HS-5 (cell line): ENCODE measurements around the gene LRRFIP2.

ENCODE experiments used
- DNase-seq: peaks from one replicate; pipeline ENCODE4 v3.0.0-alpha.2; 2012; ENCODE audit warnings: low read depth

Gene LRRFIP2

DNA sequence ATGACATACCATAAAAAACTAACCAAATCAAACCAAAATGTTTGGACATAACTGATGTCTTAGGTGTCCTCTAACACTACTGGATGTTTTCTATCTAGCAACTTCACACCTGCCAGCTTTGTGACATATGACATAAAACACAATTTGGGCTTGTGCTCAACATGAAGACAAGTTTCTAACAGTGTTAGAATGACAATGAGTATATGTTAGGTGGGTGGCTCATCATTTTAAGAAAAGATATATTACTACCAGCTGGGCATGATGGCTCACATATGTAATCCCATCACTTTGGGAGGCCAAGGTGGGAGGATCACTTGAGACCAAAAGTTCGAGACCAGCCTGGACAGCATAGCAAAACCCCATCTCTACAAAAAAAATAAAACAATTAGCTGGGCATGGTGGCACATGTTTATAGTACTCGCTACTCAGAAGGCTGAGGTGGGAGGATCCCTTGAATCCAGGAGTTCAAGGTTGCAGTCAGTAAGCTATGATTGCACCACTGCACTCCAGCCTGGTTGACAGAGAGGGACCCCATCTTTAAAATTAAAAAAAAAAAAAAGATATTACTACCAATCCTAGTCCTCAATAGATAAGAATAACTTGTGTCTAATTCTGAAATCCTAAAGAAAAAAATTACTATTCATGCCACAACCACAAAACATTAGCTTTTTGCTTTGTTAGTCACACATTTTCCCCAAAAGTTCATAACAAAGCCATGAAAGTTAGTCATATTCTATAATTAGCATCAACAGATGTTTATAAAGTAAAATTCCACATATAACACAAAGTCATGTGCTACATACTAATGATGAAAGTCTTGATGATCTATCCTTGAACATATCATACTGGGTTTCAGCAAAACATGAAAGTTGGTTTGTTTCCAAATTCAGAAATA is 59.9 kb downstream of the LRRFIP2 start:
- peak; percentile 84 for DNase-seq

DNA sequence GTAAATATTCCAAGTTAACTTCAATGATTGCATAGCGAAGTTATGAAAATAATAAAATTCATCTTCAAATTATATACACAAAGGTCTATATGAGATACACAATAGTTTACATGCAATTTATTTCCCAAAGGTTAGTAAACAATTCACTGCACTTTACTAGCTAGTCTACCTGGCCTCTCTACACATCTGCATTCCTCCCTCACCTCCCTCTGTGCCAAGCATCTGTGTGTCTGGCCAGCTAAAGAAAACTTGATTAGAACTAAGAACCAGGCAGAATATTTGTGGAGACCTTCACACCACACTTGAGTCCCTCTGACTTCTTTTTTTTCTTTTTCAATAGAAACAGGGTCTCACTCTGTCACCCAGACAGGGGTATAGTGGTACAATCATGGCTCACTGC is 61.4 kb downstream of the LRRFIP2 start:
- no peak for DNase-seq

DNA sequence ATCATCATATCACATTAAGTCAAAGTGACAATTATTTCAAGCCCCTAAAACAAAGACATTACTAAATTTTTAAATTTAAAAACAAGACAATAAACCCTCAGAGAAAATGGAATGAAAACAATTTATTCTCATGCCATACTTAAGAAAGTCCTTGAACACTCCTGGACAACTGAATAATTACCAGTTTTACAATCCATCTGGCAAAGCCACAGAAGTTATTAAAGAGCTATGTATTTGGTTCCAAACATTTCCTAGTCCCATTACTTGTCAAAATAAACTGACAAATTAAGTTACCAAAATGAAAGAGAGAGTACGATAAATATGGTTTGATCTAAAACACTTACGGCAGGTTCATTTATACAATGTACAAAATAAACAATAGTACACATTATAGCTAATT is 63.2 kb downstream of the LRRFIP2 start:
- DNase-seq, result no peak

DNA sequence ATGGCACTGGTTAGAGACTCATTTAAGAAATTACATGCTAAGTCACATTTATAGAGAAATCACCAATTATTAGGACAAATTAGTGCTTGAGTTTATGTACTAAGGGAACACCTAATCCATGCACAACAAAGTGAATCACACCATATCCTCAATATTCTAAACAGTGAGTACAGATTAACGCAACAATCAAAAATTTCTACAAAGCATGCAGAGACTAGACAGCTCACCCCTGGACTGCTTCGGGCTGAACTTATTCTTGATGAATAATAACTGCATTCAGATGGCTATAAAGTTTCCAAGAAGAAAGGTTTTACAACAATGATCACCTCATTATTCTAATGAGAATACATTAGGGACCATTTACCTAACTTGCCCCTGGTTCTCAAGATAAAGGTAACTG is 66.5 kb downstream of the LRRFIP2 start:
- DNase-seq, result no peak

DNA sequence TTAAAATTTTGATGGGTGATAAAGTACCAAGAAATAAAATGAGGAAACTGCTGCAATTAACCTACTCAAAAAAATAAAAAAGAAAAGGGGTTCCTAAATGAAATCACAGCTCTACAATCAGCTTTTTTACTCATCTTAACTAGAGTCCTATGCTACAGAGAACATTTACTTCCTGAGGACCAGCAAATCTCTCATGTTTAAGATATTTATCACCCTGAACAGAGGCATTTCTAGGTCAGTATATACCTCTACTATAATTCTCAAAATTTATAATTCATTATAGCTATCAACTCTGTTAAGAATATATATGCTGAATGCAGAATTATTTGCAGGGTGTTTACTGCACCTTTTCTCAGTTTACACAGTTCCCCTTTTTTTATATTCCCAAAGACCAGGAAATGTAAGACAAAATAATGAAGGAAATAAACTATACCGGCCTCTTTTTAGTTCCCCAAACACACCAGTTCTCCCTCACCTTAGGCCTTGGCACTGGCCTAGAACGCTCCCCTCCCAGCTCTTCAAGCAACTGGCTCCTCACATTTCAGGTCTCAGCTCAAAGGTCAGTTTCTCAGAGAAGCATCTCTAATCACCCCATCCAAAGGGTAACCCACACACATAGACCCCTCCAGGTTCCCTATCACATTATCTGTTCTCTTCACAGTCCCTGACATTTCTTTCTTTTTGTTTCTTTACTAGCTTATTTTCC is 71.1 kb downstream of the LRRFIP2 start:
- DNase-seq, result no peak

DNA sequence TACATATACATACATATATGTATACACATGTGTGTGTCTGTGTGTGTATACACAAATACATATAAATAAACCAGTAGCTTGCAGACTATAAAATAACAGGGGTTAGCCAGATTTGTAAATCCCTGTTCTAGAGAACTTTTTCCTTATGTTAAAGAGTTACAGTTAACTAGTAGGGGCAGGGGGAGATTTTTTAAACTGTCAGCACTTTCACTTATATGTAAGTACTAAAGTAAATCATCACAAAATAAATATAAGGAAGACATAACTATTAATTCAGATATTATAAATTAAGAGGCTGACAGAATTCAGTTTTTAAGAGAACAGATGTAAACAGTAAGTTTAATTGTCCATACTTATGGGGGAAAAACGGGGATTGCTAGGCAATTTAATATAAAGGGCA is 74.0 kb downstream of the LRRFIP2 start:
- no peak for DNase-seq

DNA sequence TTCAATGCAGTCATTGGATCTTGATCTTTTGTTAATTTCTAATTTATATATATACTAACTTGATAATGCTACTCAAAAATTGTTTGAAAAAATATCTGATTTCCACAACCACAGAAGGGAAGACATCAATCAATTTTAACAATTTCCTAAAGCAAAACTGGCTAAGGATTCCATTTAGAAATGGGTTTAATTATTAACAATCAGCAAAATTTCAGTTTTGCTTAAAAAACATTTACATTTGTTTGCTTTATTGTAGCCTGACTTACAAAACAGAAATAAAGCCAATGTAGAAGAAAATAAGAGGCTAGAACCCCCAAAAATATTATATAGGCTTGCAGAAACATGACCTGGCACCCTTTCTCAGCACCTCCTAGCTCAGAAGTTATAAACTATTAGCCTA is 74.9 kb downstream of the LRRFIP2 start:
- no peak for DNase-seq

DNA sequence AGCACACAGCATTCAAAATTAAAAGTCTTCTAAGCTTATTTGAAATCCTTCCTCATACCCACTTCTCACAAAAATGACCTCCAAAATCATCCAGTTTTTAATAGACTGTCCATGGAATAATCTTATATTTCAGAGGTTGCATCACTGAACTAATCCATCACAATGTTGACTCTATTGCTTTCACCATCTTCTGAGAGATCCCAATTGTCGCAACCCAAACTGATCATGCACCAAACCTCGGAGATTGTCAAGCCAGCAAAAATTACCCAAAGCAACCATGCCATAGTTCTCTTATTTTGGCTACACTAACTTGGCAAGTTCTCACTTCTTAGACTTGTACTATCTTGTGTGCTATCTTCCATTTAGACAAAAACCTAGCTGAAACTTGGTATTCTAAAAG is 75.5 kb downstream of the LRRFIP2 start:
- DNase-seq, result no peak

DNA sequence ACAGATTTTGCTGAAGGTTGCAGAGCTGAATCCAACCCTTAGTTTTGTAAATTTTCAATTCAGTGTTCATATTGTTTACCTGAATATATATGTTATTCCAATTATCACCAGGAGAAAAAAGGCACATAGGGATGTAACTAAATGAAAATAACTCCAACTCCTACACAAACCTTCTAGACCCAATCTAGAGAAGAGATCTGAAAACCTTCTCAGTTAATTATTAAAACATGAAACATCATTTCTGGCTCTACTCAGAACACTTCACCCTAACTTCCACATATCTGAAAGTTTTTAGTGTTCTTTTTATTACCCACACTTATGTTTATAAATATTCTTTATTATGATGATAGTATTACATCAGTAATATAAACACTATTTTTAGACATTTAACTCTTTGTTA is 76.6 kb downstream of the LRRFIP2 start:
- DNase-seq, result no peak

DNA sequence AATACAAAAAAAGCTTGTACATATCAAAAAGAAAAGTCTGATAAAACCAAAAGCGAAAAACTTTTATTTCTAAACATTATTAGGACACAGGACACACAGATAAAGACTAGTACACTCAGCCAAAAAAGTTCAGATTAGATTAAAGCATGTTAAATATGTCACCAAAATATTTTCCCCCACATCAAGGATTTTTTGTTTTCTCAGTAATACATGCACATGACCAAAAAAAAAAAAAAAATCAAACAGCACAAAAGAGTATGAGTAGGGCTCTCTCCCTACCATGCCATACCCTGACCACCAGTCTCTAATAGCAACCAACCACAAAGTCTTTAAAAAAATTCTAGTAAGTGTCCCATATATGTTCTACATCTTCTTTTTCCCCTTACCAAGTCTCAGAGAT is 77.4 kb downstream of the LRRFIP2 start:
- DNase-seq, result no peak

DNA sequence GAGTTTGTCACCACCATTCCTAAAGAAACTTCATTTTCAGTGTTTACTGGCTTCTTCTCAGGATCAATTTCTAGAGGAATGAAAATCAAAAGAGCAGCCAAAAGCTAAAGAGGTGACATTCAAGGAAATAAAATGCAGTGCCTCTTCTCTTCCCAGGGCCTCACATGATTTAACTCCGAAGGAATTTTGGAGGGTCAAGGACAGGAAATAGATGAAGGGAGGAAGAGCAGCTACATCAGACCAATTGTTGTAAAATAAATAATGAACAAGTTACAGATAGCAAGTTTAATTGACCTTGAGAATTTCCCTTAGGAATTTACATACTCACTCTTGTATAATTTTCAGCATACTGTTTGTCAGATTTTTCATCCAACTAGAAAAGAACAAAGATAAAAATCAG is 78.1 kb downstream of the LRRFIP2 start:
- peak; percentile 55 for DNase-seq

DNA sequence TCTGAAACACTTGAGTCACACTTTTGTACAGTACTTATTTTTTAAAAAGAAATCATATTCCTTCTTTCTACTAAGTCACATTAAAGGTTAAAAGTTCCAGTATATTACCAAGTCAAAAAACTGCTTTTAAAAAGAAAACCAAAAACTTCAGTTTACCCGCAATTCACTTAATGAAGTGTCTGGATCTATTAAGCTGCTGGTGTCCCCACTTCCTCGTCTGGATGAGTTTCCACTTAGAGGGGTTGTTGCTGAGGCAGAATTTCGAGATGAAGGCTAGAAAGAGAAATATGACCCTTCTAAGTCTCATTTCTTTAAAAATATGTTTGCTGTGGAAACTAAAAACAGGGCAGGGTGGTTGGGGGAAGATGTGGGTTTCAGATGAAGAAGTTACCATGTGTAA is 79.7 kb downstream of the LRRFIP2 start:
- no peak for DNase-seq

DNA sequence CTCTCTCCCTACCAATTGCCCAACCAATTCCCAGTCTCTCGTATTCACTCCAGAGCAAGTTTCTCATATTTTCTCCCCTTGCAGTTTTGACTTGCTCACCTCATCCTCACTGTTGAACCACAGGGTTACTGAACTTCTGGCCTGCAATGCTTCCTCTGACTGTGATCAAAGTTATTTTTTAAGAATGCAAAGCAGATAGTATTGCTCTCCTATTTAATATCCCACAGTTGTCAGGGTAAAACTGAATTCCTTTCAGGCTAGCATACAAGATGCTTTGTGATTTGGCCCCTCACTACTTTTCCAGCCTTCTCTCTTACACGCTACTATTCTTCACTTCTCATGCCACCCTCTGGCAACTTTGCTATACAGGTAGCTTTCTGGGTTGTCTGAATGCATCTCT is 80.9 kb downstream of the LRRFIP2 start:
- DNase-seq, result no peak

DNA sequence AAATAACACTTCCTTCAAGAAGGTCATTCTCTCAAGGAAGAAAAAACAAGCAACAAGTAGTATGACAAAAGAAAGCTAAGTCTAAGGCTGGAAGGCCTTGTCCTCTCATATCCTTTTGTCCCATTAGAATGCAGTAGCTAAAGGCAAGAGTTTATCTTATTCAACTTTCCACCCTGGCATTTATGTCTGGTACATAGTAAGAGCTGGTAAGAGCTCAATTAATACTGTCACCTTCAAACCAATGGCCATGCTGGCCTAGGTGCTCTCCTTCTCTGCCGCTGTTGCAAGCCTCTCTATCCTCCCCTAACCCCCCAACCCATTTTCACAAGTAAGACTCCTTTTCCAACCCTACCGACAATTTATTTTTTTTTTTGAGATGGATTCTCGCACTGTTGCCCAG is 81.9 kb downstream of the LRRFIP2 start:
- no peak for DNase-seq

DNA sequence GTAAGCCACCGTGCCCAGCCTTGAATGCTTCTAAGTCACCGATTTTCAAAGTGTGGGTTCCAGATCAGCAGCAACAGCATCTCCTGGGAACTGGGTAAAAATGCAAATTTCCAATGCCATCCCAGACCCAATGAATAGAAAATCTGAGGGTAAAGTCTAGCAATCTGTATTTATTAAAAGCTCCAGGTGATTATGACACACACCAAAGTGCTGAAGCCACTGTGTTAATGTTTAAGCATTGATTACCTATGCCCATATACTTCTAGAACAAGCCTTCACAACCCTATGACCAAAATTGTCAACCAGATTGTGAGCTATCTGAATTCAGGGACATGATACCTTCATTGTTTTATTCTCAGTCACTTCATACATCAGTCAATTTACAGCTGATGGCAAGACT is 86.5 kb downstream of the LRRFIP2 start:
- no peak for DNase-seq

DNA sequence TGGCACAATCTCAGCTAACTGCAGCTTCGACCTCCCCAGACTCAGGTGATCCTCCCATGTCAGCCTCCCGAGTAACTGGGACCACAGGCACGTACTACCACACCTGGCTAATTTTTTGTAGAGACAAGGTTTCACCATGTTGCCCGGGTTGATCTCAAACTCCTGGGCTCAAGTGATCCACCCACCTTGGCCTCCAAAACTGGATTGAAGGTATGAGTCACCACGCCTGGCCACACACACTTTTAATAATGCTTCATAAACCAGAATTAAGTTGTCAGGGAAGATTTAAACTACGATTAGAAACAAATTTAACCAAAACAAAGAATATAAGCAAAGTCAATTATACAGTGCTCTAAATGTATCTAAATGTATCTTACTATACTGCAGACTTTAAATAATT is 87.5 kb downstream of the LRRFIP2 start:
- no peak for DNase-seq

DNA sequence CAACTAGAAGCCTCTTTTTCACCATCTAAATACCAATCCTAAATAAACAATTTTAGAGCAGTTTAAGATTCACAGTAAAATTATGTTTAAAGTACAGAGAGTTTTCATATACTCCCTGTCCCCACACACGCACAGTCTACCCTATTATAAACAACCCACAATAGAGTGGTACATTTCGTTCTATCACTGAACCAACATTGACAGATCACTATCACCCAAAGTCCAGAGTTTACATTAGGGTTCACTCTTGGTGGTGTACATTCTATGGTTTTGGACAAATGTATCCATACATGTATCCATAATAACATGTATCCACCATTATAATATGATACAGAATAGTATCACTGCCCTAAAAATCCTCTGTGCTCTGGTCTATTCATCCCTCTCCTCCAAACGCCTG is 92.1 kb downstream of the LRRFIP2 start:
- no peak for DNase-seq

DNA sequence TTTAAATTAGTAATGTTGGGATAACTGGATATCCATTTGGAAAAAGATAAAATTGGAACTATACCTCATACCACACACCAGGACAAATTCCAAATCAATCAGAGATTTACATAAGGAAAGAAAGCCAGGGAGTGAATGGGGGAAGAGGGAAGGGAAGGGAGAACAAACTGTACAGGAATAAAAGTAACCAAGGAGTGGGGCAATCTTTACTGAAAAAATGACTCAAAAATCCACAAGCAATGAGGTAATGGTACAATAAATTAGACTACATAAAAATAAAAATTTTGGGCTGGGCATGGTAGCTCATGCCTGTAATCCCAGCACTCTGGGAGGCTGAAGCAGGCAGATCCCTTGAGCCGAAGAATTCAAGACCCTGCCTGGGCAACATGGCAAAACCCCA is 98.4 kb downstream of the LRRFIP2 start:
- no peak for DNase-seq

DNA sequence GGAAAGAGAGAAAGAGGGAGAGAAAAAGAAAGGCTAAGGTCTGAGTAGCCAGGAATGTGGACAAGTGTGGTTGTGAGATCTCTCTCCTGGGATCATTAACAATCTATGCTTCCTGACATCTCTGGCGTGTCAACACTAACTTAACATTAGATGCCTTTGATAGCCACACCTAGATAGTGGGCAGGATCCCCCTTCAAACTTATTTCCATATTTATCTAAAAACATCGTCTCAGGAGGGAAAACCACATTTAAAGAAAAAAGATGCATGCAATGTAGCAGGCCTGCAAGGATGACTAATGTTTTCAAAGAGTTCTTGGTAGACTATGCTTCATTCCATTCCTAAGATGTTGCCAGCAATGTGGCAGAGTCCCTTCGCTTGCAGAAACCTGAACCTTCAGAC is 100.2 kb downstream of the LRRFIP2 start:
- DNase-seq, result no peak

DNA sequence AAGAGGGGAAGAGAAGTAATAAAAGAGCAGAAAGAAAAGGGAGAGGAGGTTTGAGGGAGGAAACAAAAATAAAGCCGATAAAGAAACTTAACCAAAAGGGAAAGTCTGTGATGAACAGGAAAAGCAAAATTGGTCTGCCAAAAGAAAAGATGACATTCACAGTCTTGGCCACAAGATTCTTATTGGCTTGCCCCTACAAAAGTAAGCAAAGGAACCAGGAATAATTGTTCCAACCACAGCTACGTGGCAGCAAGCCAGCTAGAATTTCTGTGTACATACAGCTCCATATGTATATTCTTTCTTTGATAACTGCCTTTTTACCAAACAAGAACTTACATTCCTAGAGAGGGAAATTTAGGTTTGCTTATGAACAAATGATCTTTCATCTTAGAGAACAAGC is 101.5 kb downstream of the LRRFIP2 start:
- peak; percentile 73 for DNase-seq

DNA sequence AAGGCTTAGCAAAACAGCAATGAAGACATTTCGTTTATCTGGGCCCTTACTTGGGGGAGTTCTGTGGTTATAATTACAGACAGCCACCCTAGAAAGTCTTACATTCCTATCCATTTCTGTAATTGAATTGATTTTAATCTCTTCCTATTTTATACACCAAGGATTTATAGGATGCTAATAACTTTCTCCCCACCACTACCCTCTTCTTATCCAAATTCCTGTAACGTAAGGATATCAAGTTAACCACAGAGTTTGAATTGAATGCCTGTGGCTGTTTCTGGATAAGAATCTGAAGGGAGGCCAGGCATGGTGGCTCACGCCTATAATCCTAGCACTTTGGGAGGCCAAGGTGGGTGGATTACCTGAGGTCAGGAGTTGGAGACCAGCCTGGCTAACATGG is 102.5 kb downstream of the LRRFIP2 start:
- DNase-seq, result no peak

DNA sequence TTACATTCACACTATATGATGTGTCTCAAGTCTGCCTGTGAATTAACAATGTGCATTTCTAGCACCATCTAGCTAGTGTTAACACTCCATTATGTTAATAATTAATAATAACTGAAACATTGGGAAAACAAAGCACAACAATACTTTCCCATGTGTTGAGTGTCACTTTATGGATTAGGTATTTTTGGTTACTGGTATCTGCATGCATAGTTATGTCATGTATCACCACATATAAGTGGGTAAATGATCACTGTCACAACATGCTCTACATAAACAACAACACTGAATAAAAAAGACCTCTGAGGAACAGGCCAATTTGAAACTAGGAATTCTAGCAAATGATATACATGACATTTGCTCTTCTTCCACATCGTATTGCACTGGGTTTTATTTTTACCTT is 106.4 kb downstream of the LRRFIP2 start:
- DNase-seq, result no peak

DNA sequence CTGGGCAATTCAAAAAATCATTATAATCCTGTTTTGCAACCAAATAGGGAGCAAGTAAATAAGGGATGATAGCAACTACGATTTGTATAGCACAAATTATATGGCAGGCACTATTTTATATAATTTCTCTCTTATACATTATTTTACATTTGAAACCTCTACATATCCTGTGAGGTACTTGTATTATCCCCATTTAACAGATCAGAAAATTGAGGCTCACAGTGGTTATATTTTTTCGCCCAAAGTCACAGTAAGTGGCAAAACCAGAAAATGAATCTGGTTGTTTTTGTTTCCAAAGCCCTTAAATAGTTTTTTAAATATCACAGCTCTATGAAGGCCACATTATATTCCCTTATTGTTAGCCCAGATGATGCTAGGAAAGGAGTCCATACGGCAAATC is 106.8 kb downstream of the LRRFIP2 start:
- DNase-seq, result no peak

DNA sequence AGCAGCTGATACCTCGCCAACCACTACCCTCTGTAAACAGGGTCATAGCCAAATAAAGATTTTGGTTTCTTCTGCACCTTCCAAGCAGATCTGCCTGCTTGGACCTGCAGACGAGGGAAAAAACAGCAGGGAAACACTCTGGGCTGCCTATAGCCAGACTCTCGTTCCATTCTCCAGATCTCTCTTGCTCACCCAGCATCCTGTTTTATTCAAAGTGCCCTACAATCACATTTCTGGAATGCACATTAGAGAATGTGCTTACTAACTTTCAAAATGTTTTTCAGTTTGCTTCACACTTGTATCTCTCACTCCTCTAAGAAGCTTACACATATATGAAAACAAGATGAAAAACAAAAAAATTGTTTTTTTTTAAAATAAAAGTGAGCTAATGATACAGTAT is 109.6 kb downstream of the LRRFIP2 start:
- no peak for DNase-seq
